HG03045 (cell line): ENCODE measurements around the gene BAHCC1.
A peak's percentile ranks its signal among the peaks of the same experiment; 100 is the strongest.
"Not testable (repeated sequence)": the region's sequence is repeated elsewhere in the genome, so short reads cannot be mapped to it uniquely, and the experiment has no call there.

Source experiments
- ATAC-seq: cut with Tn5 transposase; IDR thresholded peaks from one replicate; pipeline ENCODE4 v1.9.1; 2021; ENCODE audit warnings: mild to moderate bottlenecking, moderate library complexity; ENCODE audit not compliant: unreplicated experiment

BAHCC1 gene

GRCh38 chr17:81394921-81395599 is at the start of gene BAHCC1:
TSS of gene BAHCC1 (plus strand) at chr17:81395457. CDS start at chr17:81399740, 4,283 bp downstream.
- ATAC-seq: no peak

- ATAC-seq: peak; percentile 67
These were observed 49.0 kb upstream of the BAHCC1 start for GRCh38 chr17:81346090-81346907.

GRCh38 chr17:81346908-81347349 is 48.3 kb upstream of the BAHCC1 start:
- no peak for ATAC-seq

- ATAC-seq: no peak
These were observed 47.8 kb upstream of the BAHCC1 start for GRCh38 chr17:81347437-81347836.

GRCh38 chr17:81348097-81349055 is 46.9 kb upstream of the BAHCC1 start:
- no peak for ATAC-seq

- no peak for ATAC-seq
These were observed 45.6 kb upstream of the BAHCC1 start for GRCh38 chr17:81349397-81350319.

- ATAC-seq: no peak
These were observed 44.9 kb upstream of the BAHCC1 start for GRCh38 chr17:81350320-81350890.

- not testable (repeated sequence) for ATAC-seq
These were observed 43.8 kb upstream of the BAHCC1 start for GRCh38 chr17:81351329-81352052.

GRCh38 chr17:81352056-81352455 is 43.2 kb upstream of the BAHCC1 start:
- not testable (repeated sequence) for ATAC-seq

- ATAC-seq: no peak
These were observed 40.9 kb upstream of the BAHCC1 start for GRCh38 chr17:81354252-81354953.

- no peak for ATAC-seq
These were observed 40.3 kb upstream of the BAHCC1 start for GRCh38 chr17:81354954-81355347.

- no peak for ATAC-seq
These were observed 36.0 kb upstream of the BAHCC1 start for GRCh38 chr17:81359218-81359617.

- not testable (repeated sequence) for ATAC-seq
These were observed 33.3 kb upstream of the BAHCC1 start for GRCh38 chr17:81362001-81362400.

GRCh38 chr17:81364278-81365147 is 30.7 kb upstream of the BAHCC1 start:
- ATAC-seq: no peak

GRCh38 chr17:81365148-81365600 is 30.1 kb upstream of the BAHCC1 start:
- ATAC-seq: no peak

- no peak for ATAC-seq
These were observed 29.4 kb upstream of the BAHCC1 start for GRCh38 chr17:81365601-81366585.
